Parathyroid adenoma (tissue), 2 donors: ENCODE measurements around the gene CLDND1.

Source experiments
- H2AFZ ChIP-seq: fragments of 300-600 bp; sonication (generic); one replicate; pipeline ENCODE4 v1.7.0; 2017; ENCODE audit warnings: antibody characterized with exemption, mild to moderate bottlenecking
- H3K27ac ChIP-seq: fragments of 300-600 bp; sonication (generic); one replicate; pipeline ENCODE4 v1.7.0; 2017
- H3K27me3 ChIP-seq: fragments of 300-600 bp; sonication (generic); one replicate; pipeline ENCODE4 v1.7.0; 2017; ENCODE audit warnings: low read length; ENCODE audit not compliant: control insufficient read depth, insufficient read depth
- H3K36me3 ChIP-seq: fragments of 300-600 bp; sonication (generic); one replicate; pipeline ENCODE4 v1.7.0; 2017; ENCODE audit warnings: low read length; ENCODE audit not compliant: control insufficient read depth, insufficient read depth
- H3K4me1 ChIP-seq: fragments of 300-600 bp; sonication (generic); one replicate; pipeline ENCODE4 v1.7.0; 2017; ENCODE audit warnings: control low read depth
- H3K4me2 ChIP-seq: fragments of 300-600 bp; sonication (generic); one replicate; pipeline ENCODE4 v1.7.0; 2017; ENCODE audit warnings: low read length
- H3K4me3 ChIP-seq: fragments of 300-600 bp; sonication (generic); one replicate; pipeline ENCODE4 v1.7.0; 2017; ENCODE audit warnings: low read depth, low read length
- H3K79me2 ChIP-seq: fragments of 300-600 bp; sonication (generic); one replicate; pipeline ENCODE4 v1.7.0; 2017; ENCODE audit warnings: control low read depth
- H3K9ac ChIP-seq: fragments of 300-600 bp; sonication (generic); one replicate; pipeline ENCODE4 v1.7.0; 2017; ENCODE audit warnings: mild to moderate bottlenecking
- H3K9me3 ChIP-seq: fragments of 300-600 bp; sonication (generic); one replicate; pipeline ENCODE4 v1.7.0; 2017; ENCODE audit warnings: low read length; ENCODE audit not compliant: control insufficient read depth
- TF ChIP-seq, protein P1 (sequence below): fragments of 300-600 bp; sonication (generic); IDR thresholded peaks from one replicate; pipeline ENCODE4 v1.7.0; 2017; ENCODE audit warnings: antibody characterized with exemption, mild to moderate bottlenecking
- donor health status: primary hyperparathyroidism.

Gene CLDND1

GRCh38 chr3:98552232-98553020 lies 29.7 kb upstream of the CLDND1 start:
- H3K27ac ChIP-seq = no peak overlapping the region
- no peak overlapping the region for H3K4me2 ChIP-seq
- no peaks in the 10 kb centered on the region for H3K36me3 ChIP-seq
- H3K27me3 ChIP-seq = no peaks in the 10 kb centered on the region
- TF ChIP-seq, protein P1, sequence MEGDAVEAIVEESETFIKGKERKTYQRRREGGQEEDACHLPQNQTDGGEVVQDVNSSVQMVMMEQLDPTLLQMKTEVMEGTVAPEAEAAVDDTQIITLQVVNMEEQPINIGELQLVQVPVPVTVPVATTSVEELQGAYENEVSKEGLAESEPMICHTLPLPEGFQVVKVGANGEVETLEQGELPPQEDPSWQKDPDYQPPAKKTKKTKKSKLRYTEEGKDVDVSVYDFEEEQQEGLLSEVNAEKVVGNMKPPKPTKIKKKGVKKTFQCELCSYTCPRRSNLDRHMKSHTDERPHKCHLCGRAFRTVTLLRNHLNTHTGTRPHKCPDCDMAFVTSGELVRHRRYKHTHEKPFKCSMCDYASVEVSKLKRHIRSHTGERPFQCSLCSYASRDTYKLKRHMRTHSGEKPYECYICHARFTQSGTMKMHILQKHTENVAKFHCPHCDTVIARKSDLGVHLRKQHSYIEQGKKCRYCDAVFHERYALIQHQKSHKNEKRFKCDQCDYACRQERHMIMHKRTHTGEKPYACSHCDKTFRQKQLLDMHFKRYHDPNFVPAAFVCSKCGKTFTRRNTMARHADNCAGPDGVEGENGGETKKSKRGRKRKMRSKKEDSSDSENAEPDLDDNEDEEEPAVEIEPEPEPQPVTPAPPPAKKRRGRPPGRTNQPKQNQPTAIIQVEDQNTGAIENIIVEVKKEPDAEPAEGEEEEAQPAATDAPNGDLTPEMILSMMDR = no peak
- no peaks in the 10 kb centered on the region for H3K4me1 ChIP-seq
- no peaks in the 10 kb centered on the region for H3K79me2 ChIP-seq
- H3K9me3 ChIP-seq = no peaks in the 10 kb centered on the region
- H3K9ac ChIP-seq = no peak overlapping the region
- H3K4me3 ChIP-seq = no peak overlapping the region
- H2AFZ ChIP-seq = no peak overlapping the region

- Histone ChIP-seq H3K79me2 (no peaks in the 10 kb centered on the region), H3K36me3 (no peaks in the 10 kb centered on the region), H3K4me2 (no peak overlapping the region), H3K4me3 (no peak overlapping the region), H3K27ac (no peak overlapping the region), H3K9me3 (no peaks in the 10 kb centered on the region), H2AFZ (no peak overlapping the region), H3K9ac (no peak overlapping the region), H3K27me3 (no peaks in the 10 kb centered on the region), H3K4me1 (no peaks in the 10 kb centered on the region)
- TF ChIP-seq, protein P1 = no peak
Measured at GRCh38 chr3:98551754-98552153, 29.1 kb upstream of the CLDND1 start.

DNA sequence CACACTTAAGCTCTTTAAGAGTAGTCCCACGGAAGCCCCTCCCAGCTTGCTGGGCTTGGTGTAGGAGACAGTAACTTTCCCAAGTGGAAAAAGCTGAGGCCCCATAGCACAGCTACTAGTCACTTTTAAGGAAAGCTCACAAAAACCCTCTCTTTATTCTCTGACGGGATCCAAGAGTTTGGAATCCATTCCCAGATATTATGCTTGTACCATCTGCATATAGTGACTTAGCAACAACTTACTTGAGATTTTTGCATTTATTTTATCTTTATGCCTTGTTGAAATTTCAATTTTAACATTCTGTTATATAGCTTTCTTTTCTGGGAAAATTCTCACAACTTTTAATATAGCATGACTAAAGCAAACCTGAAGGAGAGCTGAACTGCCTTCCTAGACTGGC lies 28.5 kb upstream of the CLDND1 start:
- H3K4me1 ChIP-seq = no peaks in the 10 kb centered on the region
- no peaks in the 10 kb centered on the region for H3K9me3 ChIP-seq
- H3K4me3 ChIP-seq = no peak overlapping the region
- no peak overlapping the region for H2AFZ ChIP-seq
- no peak overlapping the region for H3K27ac ChIP-seq
- H3K27me3 ChIP-seq = no peaks in the 10 kb centered on the region
- no peaks in the 10 kb centered on the region for H3K79me2 ChIP-seq
- TF ChIP-seq, protein P1 = no peak
- H3K9ac ChIP-seq = no peak overlapping the region
- no peaks in the 10 kb centered on the region for H3K36me3 ChIP-seq
- H3K4me2 ChIP-seq = no peak overlapping the region

- H3K9me3 ChIP-seq = no peaks in the 10 kb centered on the region
- no peak overlapping the region for H3K9ac ChIP-seq
- H3K27me3 ChIP-seq = no peaks in the 10 kb centered on the region
- no peaks in the 10 kb centered on the region for H3K36me3 ChIP-seq
- H3K4me1 ChIP-seq = no peaks in the 10 kb centered on the region
- H3K4me3 ChIP-seq = no peak overlapping the region
- H3K27ac ChIP-seq = no peak overlapping the region
- TF ChIP-seq, protein P1 = no peak
- H3K4me2 ChIP-seq = no peak overlapping the region
- no peak overlapping the region for H2AFZ ChIP-seq
- no peaks in the 10 kb centered on the region for H3K79me2 ChIP-seq
Measured at GRCh38 chr3:98550833-98551232, 28.1 kb upstream of the CLDND1 start.

GRCh38 chr3:98548544-98548943 lies 25.8 kb upstream of the CLDND1 start:
- no peak overlapping the region for H2AFZ ChIP-seq
- no peaks in the 10 kb centered on the region for H3K4me1 ChIP-seq
- H3K79me2 ChIP-seq = no peaks in the 10 kb centered on the region
- no peak overlapping the region for H3K4me2 ChIP-seq
- H3K27me3 ChIP-seq = no peaks in the 10 kb centered on the region
- H3K4me3 ChIP-seq = no peak overlapping the region
- H3K9ac ChIP-seq = no peak overlapping the region
- H3K27ac ChIP-seq = no peak overlapping the region
- H3K36me3 ChIP-seq = no peaks in the 10 kb centered on the region
- TF ChIP-seq, protein P1 = no peak
- H3K9me3 ChIP-seq = no peaks in the 10 kb centered on the region
